HepG2 (cell line): Measurements from ENCODE around the gene CDK2. TPM values are rescaled to one million over a fixed set of nuclear protein-coding genes. Genes with fewer than 3 reads are reported as not detected.

Experiments
- ATF3 ChIP-seq: sonication (generic); formaldehyde crosslinking; IDR thresholded peaks from 2 replicates; pipeline ENCODE4 v1.4.0; 2020; ENCODE audit warnings: missing genetic modification reagents
- DPF2 ChIP-seq: sonication (generic); formaldehyde crosslinking; IDR thresholded peaks from 2 replicates; pipeline ENCODE4 v1.4.0; 2020; ENCODE audit warnings: mild to moderate bottlenecking, low read depth, missing genetic modification reagents, borderline replicate concordance
- HIC2 ChIP-seq: sonication (generic); formaldehyde crosslinking; IDR thresholded peaks from 2 replicates; pipeline ENCODE4 v1.9.0; 2022; ENCODE audit warnings: low read depth, missing genetic modification reagents
- HMG20A ChIP-seq: IDR thresholded peaks from 2 replicates; pipeline ENCODE4 v1.6.1; 2016; ENCODE audit warnings: borderline replicate concordance
- HOMEZ ChIP-seq: IDR thresholded peaks from 2 replicates; pipeline ENCODE4 v1.6.1; 2016; ENCODE audit warnings: low read depth
- NRL ChIP-seq: sonication (generic); formaldehyde crosslinking; IDR thresholded peaks from 2 replicates; pipeline ENCODE4 v1.5.0; 2020; ENCODE audit warnings: missing genetic modification reagents, mild to moderate bottlenecking, moderate library complexity, borderline replicate concordance
- POLR2G ChIP-seq: fragments of 200-400 bp; formaldehyde crosslinking; IDR thresholded peaks from 2 replicates; pipeline ENCODE4 v1.6.1; 2018; ENCODE audit warnings: mild to moderate bottlenecking, low read depth, low read length, moderate library complexity
- PREB ChIP-seq: sonication (generic); formaldehyde crosslinking; IDR thresholded peaks from 2 replicates; pipeline ENCODE4 v1.4.0; 2020; ENCODE audit warnings: missing genetic modification reagents
- SKI ChIP-seq: fragments of 450-650 bp; IDR thresholded peaks from one replicate; pipeline ENCODE4 v1.6.1; 2018; ENCODE audit warnings: mild to moderate bottlenecking; ENCODE audit not compliant: partially characterized antibody
- TAF15 ChIP-seq: fragments of 200-400 bp; formaldehyde crosslinking; IDR thresholded peaks from one replicate; pipeline ENCODE4 v1.6.1; 2018; ENCODE audit warnings: mild to moderate bottlenecking, low read depth, low read length; ENCODE audit not compliant: poor library complexity, severe bottlenecking
- U2AF2 ChIP-seq: fragments of 200-400 bp; formaldehyde crosslinking; IDR thresholded peaks from 2 replicates; pipeline ENCODE4 v1.6.1; 2017; ENCODE audit warnings: low read depth, mild to moderate bottlenecking, low read length
- UBTF ChIP-seq: sonication (generic); formaldehyde crosslinking; IDR thresholded peaks from 2 replicates; pipeline ENCODE4 v1.4.0; 2020; ENCODE audit warnings: mild to moderate bottlenecking, missing genetic modification reagents
- ZBTB39 ChIP-seq: sonication (generic); formaldehyde crosslinking; IDR thresholded peaks from 2 replicates; pipeline ENCODE4 v1.5.0; 2020; ENCODE audit warnings: missing genetic modification reagents
- ZMYM4 ChIP-seq: sonication (generic); formaldehyde crosslinking; IDR thresholded peaks from 2 replicates; pipeline ENCODE4 v1.8.1; 2023; ENCODE audit warnings: mild to moderate bottlenecking, missing genetic modification reagents
- ZNF670 ChIP-seq: sonication (generic); formaldehyde crosslinking; IDR thresholded peaks from 2 replicates; pipeline ENCODE4 v1.8.0; 2022; ENCODE audit warnings: mild to moderate bottlenecking, missing genetic modification reagents, borderline replicate concordance
- ZNF782 ChIP-seq: sonication (generic); formaldehyde crosslinking; IDR thresholded peaks from 2 replicates; pipeline ENCODE4 v1.4.0; 2020; ENCODE audit warnings: missing genetic modification reagents, mild to moderate bottlenecking, borderline replicate concordance
- ZNF878 ChIP-seq: sonication (generic); formaldehyde crosslinking; IDR thresholded peaks from 2 replicates; pipeline ENCODE4 v1.8.1; 2023; ENCODE audit warnings: mild to moderate bottlenecking, missing genetic modification reagents, moderate library complexity
- ZSCAN30 ChIP-seq: sonication (generic); formaldehyde crosslinking; IDR thresholded peaks from 2 replicates; pipeline ENCODE4 v1.5.0; 2020; ENCODE audit warnings: mild to moderate bottlenecking, missing genetic modification reagents
- ZUFSP ChIP-seq: sonication (generic); formaldehyde crosslinking; IDR thresholded peaks from 2 replicates; pipeline ENCODE4 v1.9.0; 2021; ENCODE audit warnings: missing genetic modification reagents, mild to moderate bottlenecking, borderline replicate concordance
- polyA plus RNA-seq, 8 experiments: library from polyadenylated mRNA; depleted of rRNA in 3 of 8; stranded (reverse) in 7 of 8; unstranded in 1 of 8; fragments of >200 nt; fragmentation: Illumina TruSeq in 4 of 8; extraction: Trizol in 4 of 8; gene quantifications; 2 replicates each; pipeline versions ENCODE4 v1.2.1 to v1.2.3, GENCODE V29; 2011 to 2016; ENCODE audit warnings: low read depth in 4 of 8, missing spikeins in 1 of 8, mixed read lengths in 1 of 8; ENCODE audit not compliant: insufficient read depth in 1 of 8
- total RNA-seq, 5 experiments: library from RNA; depleted of rRNA; stranded (reverse); fragments of >200 nt; fragmentation: Illumina TruSeq; extraction: Trizol; gene quantifications; 2 replicates each; pipeline ENCODE4 v1.2.3, GENCODE V29; 2016; ENCODE audit warnings: low read depth in 1 of 5

Gene CDK2
- total and polyA plus RNA-seq, 2 of the 13 experiments (the other 11 are each of a cell fraction or from before 2014, with no cell fraction given), result 47.5 to 52.6 TPM

GRCh38 chr12:55997535-55997859 lies 30.9 kb downstream of the CDK2 start (continued):
- no peak for TF ChIP-seq ZUFSP
- no peak for TF ChIP-seq POLR2G
- no peak for TF ChIP-seq ZNF878 (CRISPR knock-in tag)
- no peak for TF ChIP-seq U2AF2
- no peak for TF ChIP-seq ZSCAN30 (CRISPR knock-in tag)
- TF ChIP-seq TAF15, result no peak
- TF ChIP-seq HIC2, result 0 out of 2 replicates have a peak, but pooled peaks have one; percentile 13
- peak; percentile 8; the same call in 1 of the 2 replicates for TF ChIP-seq UBTF
- no peak for TF ChIP-seq HMG20A (CRISPR knock-in tag)
- no peak for TF ChIP-seq NRL
- no peak for TF ChIP-seq ZNF670 (CRISPR knock-in tag)
- 0 out of 2 replicates have a peak, but pooled peaks have one; percentile 6 for TF ChIP-seq ZNF782 (CRISPR knock-in tag)
- TF ChIP-seq ZBTB39 (CRISPR knock-in tag), result no peak
- no peak; the same call in 1 of the 2 replicates for TF ChIP-seq ZMYM4
- no peak for TF ChIP-seq SKI
- TF ChIP-seq ATF3 (CRISPR knock-in tag), result 0 out of 2 replicates have a peak, but pooled peaks have one; percentile 20
- TF ChIP-seq DPF2 (CRISPR knock-in tag), result no peak
- TF ChIP-seq HOMEZ (CRISPR knock-in tag), result no peak
- TF ChIP-seq PREB (CRISPR knock-in tag), result no peak
